Peyer's patch (tissue), 4 donors: ENCODE results near the gene RNF111. TPM values are rescaled to one million over a fixed set of nuclear protein-coding genes. Genes with fewer than 3 reads are reported as not detected.

Source experiments
- DNase-seq, 3 donors: peaks; one replicate each; pipeline ENCODE4 v3.0.0-alpha.2; 2017 to 2019
- H3K27ac ChIP-seq, 4 donors: fragments of 200-600 bp; sonication (generic); one replicate each; pipeline ENCODE4 v1.5.1; 2016 to 2019
- H3K27me3 ChIP-seq, 2 donors: fragments of 200-600 bp; sonication (generic); one replicate each; pipeline ENCODE4 v1.5.1; 2019
- H3K36me3 ChIP-seq, 3 donors: fragments of 200-600 bp; sonication (generic); one replicate each; pipeline ENCODE4 v1.5.1; 2016 to 2019
- H3K4me1 ChIP-seq, 4 donors: fragments of 200-600 bp; sonication (generic); one replicate each; pipeline ENCODE4 v1.5.1; 2016 to 2019
- H3K4me3 ChIP-seq, 4 donors: fragments of 200-600 bp; sonication (generic); 1 replicate in 3 of 4; 2 replicates in 1 of 4; pipeline ENCODE4 v1.5.1; 2016 to 2019; ENCODE audit warnings: mild to moderate bottlenecking in 1 of 4
- H3K9me3 ChIP-seq, 4 donors: fragments of 200-600 bp; sonication (generic); one replicate each; pipeline ENCODE4 v1.5.1; 2016 to 2019; ENCODE audit warnings: mild to moderate bottlenecking in 1 of 4
- CTCF ChIP-seq, 6 experiments: fragments of 450-650 bp in 4 of 6; fragments of 200-600 bp in 2 of 6; sonication (generic) in 1 of 6; IDR thresholded peaks; one replicate each; pipeline ENCODE4 v1.5.1; 2017 to 2019; ENCODE audit warnings: antibody characterized with exemption in 6 of 6, mild to moderate bottlenecking in 3 of 6, moderate library complexity in 1 of 6
- POLR2A ChIP-seq, 2 donors: fragments of 450-650 bp; IDR thresholded peaks; one replicate each; pipeline ENCODE4 v1.5.1; 2017; ENCODE audit warnings: antibody characterized with exemption in 2 of 2, mild to moderate bottlenecking in 2 of 2, moderate library complexity in 2 of 2
- total RNA-seq, 4 donors: library from RNA; depleted of rRNA; stranded (reverse); fragments of >200 nt; gene quantifications; one replicate each; pipeline ENCODE4 v1.1.0, GENCODE V29; 2016

RNF111 gene
- total RNA-seq, 4 donors from 2014 or later: 24.5 to 45.4 (median 28.4) TPM

- Histone ChIP-seq H3K4me1 (no peaks in the 10 kb centered on the region), H3K36me3 (peaks cover 0 to 8% (median 0%) of the 10 kb centered on the region in 3 donors), H3K9me3 (no peaks in the 10 kb centered on the region), H3K4me3 (no peak overlapping the region), H3K27ac (no peak overlapping the region), H3K27me3 (no peaks in the 10 kb centered on the region)
- no peak for TF ChIP-seq POLR2A (IDR thresholded peaks at IDR 0.05)
- no peak for TF ChIP-seq CTCF (IDR thresholded peaks at IDR 0.05)
- no peak for DNase-seq
These were observed 34.7 kb downstream of the RNF111 start for GRCh38 chr15:59022188-59022587.

GRCh38 chr15:59026207-59026606 lies 38.7 kb downstream of the RNF111 start:
- Histone ChIP-seq H3K27me3 (no peaks in the 10 kb centered on the region), H3K4me1 (no peaks in the 10 kb centered on the region), H3K4me3 (no peak overlapping the region), H3K9me3 (no peaks in the 10 kb centered on the region), H3K36me3 (peaks cover 0 to 13% (median 0%) of the 10 kb centered on the region in 3 donors), H3K27ac (no peak overlapping the region)
- TF ChIP-seq CTCF (IDR thresholded peaks at IDR 0.05) (no peak), POLR2A (IDR thresholded peaks at IDR 0.05) (no peak)
- DNase-seq: no peak

GRCh38 chr15:59028387-59028955 lies 41.0 kb downstream of the RNF111 start:
- H3K4me3 ChIP-seq: no peak overlapping the region
- no peaks in the 10 kb centered on the region for H3K4me1 ChIP-seq
- H3K36me3 ChIP-seq: peaks cover 0 to 16% (median 0%) of the 10 kb centered on the region in 3 donors
- no peak overlapping the region for H3K27ac ChIP-seq
- no peaks in the 10 kb centered on the region for H3K27me3 ChIP-seq
- no peak for TF ChIP-seq CTCF (IDR thresholded peaks at IDR 0.05)
- TF ChIP-seq POLR2A (IDR thresholded peaks at IDR 0.05): no peak
- H3K9me3 ChIP-seq: no peaks in the 10 kb centered on the region
- DNase-seq: no peak

- Histone ChIP-seq H3K36me3 (peaks cover 0 to 16% (median 0%) of the 10 kb centered on the region in 3 donors), H3K4me1 (no peaks in the 10 kb centered on the region), H3K9me3 (no peaks in the 10 kb centered on the region), H3K27ac (no peak overlapping the region), H3K4me3 (no peak overlapping the region), H3K27me3 (no peaks in the 10 kb centered on the region)
- no peak for DNase-seq
- TF ChIP-seq POLR2A (IDR thresholded peaks at IDR 0.05): no peak
- no peak for TF ChIP-seq CTCF (IDR thresholded peaks at IDR 0.05)
These were observed 42.1 kb downstream of the RNF111 start for GRCh38 chr15:59029554-59029953.

- H3K4me3 ChIP-seq: no peak overlapping the region
- no peak for TF ChIP-seq POLR2A (IDR thresholded peaks at IDR 0.05)
- H3K4me1 ChIP-seq: no peaks in the 10 kb centered on the region
- no peak overlapping the region for H3K27ac ChIP-seq
- H3K36me3 ChIP-seq: peaks cover 0 to 20% (median 0%) of the 10 kb centered on the region in 3 donors
- peaks cover 0 to 3% (median 0%) of the 10 kb centered on the region in 4 donors for H3K9me3 ChIP-seq
- no peak for DNase-seq
- H3K27me3 ChIP-seq: no peaks in the 10 kb centered on the region
These were observed 47.7 kb downstream of the RNF111 start for GRCh38 chr15:59035201-59035600.

GRCh38 chr15:59039225-59039624 lies 51.8 kb downstream of the RNF111 start:
- Histone ChIP-seq H3K27me3 (no peaks in the 10 kb centered on the region), H3K27ac (no peak overlapping the region)
- TF ChIP-seq CTCF (IDR thresholded peaks at IDR 0.05): no peak
- TF ChIP-seq POLR2A (IDR thresholded peaks at IDR 0.05): no peak

More at GRCh38 chr15:59039225-59039624, 51.8 kb downstream of the RNF111 start:
- DNase-seq: no peak
- H3K4me1 ChIP-seq: no peaks in the 10 kb centered on the region
- peaks cover 0 to 3% (median 0%) of the 10 kb centered on the region in 4 donors for H3K9me3 ChIP-seq
- H3K4me3 ChIP-seq: no peak overlapping the region
- peaks cover 0 to 3% (median 0%) of the 10 kb centered on the region in 3 donors for H3K36me3 ChIP-seq
